Subcutaneous adipose tissue (tissue), 4 donors: ENCODE data around the gene DIAPH3. TPM values are rescaled to one million over a fixed set of nuclear protein-coding genes. Genes with fewer than 3 reads are reported as not detected.

Experiments used
- total RNA-seq, 4 donors: library from RNA; depleted of rRNA; stranded (reverse); fragments of >200 nt; gene quantifications; one replicate each; pipeline ENCODE4 v1.1.0, GENCODE V29; 2016
- TF ChIP-seq, protein P1 (sequence below): fragments of 450-650 bp; IDR thresholded peaks from one replicate; pipeline ENCODE4 v1.5.1; 2016; ENCODE audit warnings: low read depth, mild to moderate bottlenecking, control low read depth, antibody characterized with exemption, moderate library complexity

Gene DIAPH3
- total RNA-seq, 4 donors from 2014 or later: 0.38 to 1.5 (median 0.66) TPM; not detected in 1

DNA sequence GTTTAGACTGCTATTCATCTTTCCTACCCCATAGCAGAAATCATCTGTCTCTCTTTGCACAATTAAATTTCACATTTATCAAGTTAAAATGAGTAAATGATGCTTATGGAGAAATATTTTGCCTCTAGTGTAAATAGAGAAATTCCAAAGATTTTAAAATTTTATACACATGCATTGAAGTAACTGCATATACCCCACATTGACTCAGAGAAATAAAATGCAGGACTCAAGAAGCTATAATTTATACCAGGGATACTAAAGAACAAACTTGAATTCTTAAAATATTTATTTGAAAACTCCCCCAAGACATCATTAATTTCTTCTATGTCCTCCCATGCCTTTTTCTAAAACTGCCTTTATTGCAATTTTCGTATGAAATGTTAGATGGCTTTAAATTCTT, 165.8 kb downstream of the DIAPH3 start:
- TF ChIP-seq, protein P1, sequence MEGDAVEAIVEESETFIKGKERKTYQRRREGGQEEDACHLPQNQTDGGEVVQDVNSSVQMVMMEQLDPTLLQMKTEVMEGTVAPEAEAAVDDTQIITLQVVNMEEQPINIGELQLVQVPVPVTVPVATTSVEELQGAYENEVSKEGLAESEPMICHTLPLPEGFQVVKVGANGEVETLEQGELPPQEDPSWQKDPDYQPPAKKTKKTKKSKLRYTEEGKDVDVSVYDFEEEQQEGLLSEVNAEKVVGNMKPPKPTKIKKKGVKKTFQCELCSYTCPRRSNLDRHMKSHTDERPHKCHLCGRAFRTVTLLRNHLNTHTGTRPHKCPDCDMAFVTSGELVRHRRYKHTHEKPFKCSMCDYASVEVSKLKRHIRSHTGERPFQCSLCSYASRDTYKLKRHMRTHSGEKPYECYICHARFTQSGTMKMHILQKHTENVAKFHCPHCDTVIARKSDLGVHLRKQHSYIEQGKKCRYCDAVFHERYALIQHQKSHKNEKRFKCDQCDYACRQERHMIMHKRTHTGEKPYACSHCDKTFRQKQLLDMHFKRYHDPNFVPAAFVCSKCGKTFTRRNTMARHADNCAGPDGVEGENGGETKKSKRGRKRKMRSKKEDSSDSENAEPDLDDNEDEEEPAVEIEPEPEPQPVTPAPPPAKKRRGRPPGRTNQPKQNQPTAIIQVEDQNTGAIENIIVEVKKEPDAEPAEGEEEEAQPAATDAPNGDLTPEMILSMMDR: no peak

DNA sequence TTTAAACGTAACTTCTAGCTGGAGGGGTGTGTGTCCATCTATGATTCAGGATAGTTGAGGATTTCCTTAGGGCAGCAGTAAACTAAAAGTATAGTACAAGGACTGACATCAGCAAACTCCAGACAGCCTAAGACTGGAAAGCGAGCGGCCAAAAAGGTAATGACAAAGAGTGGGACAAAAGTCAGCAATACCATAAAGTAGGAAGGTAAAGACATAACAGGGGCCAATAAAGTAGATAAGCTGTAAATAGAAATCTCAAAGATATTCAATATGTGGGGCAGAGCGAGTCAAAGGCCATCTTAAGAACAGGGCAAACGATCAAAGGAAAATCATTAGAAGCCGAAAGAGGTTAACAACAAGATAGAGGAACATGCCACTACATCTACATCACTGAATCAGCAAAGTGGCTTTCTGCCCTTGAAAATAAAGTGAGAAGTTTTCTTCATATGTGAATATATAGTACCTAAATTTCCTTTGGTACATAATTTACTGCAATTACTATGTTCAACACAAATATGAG, 167.2 kb downstream of the DIAPH3 start:
- TF ChIP-seq, protein P1: no peak

- TF ChIP-seq, protein P1: no peak
These were observed 172.3 kb downstream of the DIAPH3 start for GRCh38 chr13:59991395-59991794.

DNA sequence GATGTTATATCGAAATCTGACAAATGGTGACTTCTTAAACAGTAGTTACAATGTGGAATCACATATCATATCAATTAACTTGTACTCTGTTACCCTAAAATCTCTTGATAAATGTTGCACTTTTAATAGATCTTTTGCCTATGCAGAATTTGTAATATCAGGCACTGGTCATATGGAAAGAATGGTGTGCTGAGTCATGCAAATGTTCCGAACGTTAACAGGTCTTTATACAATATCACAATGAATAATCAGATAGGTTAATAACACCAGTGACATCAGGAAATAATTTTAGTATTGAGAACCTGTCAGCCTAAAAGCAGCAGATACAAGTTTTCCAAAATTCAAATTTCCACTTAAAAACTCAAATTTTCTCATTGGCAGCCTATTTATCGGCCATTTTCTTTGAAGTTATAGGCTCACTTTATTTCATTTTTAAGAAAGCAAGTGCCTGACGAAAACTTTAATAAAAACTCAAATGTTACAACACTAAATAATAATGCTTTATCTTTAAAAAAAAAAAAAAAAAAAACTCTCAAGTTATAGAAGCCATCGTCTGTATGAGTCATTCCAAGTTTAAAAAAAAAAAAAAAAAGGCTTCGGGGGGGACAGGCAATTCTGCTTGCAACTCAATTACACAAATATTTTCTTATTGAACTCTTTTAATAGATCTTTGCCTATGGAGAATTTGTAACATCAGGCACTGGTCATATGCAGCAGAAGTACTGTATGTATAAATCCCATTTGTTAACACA, 180.9 kb downstream of the DIAPH3 start:
- TF ChIP-seq, protein P1: no peak

DNA sequence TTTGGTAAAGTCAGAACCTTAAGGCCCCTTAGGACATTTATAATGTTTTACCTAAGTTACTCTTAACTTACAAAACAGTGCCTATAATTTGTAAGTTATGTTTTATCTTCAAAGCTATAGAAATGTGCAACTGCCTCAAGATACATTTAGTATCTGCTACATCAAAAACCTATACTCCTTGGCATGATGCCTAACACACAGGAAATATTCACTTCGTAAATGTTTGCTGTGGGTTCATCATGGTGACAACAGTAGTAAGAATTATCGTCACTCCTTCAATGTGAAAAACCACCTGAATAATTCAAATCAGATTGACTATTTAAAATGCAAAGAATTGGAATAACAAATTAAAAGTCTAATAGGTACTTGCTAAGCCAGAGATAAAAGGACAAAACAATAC, 184.1 kb downstream of the DIAPH3 start:
- TF ChIP-seq, protein P1: no peak

GRCh38 chr13:59978862-59979261, 184.9 kb downstream of the DIAPH3 start:
- TF ChIP-seq, protein P1: no peak

DNA sequence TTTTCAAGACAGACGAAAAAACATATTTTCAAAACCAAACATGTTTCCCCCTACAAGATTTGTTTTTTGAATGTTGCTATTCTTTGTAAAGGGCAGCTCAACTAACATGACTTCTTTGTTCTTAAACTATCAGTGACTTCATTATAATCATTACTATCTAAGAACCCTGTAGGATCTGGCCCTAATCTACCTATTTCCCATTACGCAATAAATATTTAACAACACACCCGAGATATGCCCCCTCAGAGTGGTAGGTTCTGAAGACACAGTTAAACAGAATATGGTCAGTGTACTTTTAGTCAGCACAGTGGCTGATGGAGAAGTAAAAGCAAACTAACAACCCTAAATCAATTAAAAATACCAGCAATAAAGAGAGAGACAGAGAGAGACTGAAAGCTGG, 186.9 kb downstream of the DIAPH3 start:
- TF ChIP-seq, protein P1: no peak
